Stimulated activated CD8-positive, alpha-beta memory T cell treated with anti-CD3 and anti-CD28 coated beads, Interleukin-15, amount 100 ng/mL, for 4 hours (primary cell): Measurements from ENCODE around the gene BAHCC1.

Experiments used
- DNase-seq, 2 donors: peaks; one replicate each; pipeline ENCODE4 v3.0.0-alpha.2; 2020; ENCODE audit warnings: low read depth in 2 of 2

Gene BAHCC1

DNA sequence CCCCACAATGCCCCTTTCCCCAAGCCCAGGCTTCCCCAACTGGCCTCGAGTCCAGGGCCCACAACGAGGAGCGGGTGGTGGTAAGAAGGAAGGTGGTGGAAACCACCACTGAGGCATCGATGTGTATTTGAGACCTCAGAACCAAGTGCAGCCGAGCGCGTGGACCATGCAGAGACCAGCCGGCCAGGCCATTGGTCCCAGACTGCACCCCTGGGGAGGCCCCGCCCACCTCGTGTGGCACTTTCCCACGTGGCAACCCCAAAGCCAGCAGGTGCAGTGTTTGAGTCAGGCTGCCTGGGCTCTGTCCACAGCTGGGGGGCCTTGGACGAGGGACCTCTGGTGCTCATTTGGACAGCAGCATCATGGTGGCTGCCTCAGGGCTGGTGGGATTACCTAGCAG is 28.1 kb upstream of the BAHCC1 start:
- DNase-seq, result no peak

DNA sequence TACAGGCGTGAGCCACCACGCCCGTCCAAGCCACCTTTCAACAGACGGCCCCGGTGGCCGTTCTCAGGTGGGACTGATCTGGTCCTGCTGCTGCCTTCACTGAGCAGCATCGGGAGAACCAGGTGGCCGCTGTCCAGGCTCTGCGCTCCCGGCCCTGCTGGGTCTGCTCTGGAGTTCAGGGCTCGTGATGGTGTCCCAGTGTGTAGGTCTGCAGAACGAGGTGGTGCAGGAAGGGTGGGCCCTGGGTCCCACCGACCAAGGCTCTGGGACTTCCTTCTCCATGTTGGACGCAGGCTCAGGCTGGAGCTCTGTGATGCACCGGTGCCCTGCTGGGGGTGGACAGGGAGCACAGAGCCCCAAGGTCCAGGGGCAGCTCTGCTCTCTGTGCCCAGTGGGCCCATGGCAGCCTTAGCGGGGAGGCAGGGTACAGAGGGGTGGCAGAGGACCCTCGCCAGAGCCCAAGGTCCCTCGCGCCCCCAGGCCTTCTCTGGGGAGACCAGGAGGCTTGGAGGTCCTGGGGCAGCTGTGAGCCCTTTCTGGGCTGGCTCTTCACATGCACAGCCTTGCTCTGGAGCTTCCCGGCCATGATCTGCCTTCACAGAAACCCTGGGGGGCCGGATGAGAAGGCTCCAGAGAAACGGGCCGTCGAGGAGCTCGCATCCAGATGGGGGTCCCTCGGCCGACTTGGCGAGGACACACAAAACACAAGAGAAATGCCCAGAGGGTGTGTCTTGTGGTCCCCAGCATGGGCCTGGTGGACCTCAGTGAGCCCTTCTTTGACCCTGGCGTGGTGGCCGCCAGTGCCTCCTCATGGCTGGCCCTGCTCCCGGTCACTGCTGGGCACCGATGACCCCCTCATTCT is 26.9 kb upstream of the BAHCC1 start:
- no peak for DNase-seq

DNA sequence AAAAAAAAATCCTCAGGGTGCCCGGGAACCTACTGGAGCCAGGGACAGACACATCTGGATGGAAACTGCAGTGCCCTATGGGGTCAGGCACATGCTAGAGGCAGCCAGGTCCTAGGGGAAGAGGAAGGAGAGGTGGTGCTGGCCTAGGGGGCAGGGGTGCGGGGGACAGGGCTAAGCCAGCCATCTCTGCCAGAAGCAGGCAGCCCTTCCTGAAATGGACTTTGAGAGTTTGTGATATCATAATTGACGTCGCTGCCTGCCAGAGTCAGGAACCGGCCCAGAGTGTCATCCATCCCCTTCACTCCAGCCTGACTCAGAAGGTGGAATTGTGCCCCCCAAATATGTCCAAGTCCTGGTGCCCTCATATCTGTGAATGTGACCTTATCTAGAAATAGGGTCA is 25.0 kb upstream of the BAHCC1 start:
- DNase-seq, result no peak

DNA sequence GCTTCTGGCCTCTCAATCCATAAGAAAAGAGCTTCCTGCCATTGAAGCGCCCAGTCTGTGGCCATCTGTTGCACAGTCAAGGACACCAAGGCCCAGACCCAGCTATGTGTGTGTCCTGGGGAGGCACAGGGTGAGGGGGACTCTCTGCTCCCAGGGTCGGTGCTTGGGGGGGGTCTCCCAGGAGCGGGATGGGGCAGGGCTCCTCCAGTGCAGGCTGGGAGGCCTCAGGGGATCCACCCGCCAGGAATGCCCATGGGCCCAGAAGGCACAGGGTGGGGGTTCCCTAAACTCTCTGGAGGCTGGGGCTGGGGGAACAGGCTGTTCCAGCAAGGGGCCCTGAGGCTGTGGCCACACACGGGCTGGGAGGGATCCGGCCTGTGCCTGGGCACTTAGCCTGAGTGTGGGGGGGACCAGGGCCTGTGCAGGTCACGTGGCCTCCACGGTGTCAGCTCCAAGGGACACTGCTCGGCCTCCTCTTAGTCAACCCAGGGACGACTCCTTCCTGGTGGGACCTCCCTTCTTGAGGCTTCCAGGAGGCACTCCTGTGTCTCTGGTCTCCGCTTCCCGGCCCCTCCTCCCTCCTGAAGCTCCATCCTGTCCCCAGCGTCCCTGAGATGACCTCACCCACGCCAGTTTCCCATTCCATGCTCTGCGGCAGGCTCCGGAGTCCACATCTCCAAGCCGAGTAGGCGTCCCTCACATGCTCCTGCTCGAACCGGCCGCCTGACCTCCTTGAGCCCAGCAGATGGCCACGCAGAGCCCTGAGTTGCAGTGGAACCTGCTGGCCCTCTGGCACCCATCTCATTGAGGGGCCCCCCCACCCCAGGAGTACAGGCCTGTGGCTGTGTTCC is 23.1 kb upstream of the BAHCC1 start:
- DNase-seq, result no peak

DNA sequence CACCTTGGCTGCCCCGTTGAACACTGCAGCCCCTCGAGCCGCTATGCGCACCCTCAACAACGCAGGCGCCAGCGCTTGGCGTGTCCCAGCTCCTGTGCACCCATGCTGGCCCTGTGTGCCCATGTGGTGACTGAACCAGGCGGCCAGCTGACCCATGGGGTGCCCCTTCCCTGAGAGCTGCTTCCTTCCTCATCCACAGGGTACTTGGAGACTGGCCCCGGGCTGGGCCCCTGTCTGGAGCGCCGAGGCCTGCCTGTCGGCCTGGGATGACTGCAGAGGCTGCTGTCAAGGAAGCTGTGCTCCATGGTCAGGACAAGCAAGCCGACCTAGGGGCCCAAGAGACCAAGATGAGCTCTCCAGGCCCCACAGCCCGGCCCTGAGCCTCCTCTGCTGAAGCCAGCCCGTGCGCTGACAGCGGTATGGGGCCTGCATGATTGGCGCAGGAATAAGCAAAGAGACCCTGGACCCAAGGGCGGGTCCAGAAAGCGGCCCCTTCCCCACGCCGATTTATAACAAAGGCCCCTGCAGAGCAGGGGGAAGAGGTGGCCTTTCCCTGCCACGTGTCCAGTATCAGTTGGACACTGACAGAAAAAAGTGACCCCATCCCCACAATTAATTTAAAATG is 21.6 kb upstream of the BAHCC1 start:
- no peak for DNase-seq

DNA sequence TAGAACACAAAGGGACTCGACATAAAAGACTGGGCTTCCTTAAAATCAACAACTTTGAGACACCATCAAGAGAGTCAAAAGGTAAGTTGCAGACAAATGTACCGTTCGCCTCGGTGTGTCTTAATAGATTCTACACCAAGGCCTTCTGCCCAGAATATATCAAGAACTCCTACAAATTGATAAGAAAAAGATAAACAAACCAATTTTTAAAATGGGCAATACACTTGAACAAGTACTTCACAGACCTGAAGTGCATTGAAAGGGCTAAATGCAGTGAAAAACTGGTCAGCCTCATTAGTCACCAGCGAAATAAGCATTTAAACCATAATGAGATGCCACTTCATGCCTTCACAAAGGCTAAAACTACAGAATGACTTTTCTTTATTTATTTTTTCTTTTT is 20.4 kb upstream of the BAHCC1 start:
- DNase-seq, result no peak

DNA sequence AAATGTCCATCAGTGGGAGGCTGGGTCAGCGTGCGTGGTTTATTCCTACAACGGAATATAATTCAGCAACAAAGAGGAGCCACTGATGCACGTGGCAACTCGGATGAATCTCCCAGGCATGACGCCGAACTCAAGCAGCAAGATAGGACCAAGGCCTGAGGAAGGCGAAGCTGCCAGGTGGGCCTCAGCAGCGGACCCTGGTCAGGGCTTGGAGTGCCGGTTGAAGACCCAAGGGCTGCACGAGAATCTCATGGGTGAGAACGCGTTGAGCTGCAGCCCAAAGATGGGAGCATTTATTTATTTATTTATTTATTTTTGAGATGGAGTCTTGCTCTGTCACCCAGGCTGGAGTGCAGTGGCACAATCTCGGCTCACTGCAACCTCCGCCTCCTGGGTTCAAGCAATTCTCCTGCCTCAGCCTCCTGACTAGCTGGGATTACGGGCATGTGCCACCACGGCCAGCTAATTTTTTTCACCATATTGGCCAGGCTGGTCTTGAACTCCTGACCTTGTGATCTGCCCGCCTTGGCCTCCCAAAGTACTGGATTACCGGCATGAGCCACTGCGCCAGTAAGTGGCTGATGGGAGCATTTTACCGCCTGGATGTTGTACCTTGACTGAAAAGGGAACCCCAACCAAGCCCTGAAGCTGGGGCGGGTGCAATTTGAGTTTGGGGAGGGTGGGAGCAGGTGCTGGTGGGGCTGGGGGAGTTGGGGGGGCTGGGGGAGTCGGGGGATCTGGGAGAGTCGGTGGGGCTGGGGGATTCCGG is 18.1 kb upstream of the BAHCC1 start:
- no peak for DNase-seq

DNA sequence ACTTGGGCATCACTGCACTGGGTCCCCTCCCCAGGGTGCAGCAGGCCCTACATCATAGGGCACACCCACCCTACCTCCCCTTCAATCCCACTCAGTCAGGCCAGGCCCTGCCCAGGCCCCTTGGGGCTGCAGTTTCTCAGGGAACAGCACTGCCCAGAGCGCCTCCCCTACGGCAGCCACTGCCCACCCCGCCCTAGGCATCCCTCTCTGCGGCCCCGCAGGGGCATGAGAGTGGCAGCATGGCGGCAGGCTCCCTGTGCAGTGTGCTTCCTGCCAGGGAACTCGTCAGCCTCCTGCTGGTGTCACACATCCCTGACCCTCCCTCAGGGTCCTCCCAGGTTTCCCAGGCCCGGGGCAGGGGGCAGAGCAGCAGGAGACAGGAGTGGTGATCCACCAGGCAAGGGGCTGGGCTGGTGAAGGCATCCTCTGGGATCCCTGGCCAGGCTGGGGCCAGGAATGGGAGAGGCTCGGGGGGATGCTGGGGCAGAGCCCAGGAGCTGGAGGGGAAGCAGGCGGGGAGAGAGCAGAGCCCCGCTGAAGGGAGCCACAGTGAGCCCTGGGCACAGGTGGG is 16.2 kb upstream of the BAHCC1 start:
- DNase-seq, result no peak

DNA sequence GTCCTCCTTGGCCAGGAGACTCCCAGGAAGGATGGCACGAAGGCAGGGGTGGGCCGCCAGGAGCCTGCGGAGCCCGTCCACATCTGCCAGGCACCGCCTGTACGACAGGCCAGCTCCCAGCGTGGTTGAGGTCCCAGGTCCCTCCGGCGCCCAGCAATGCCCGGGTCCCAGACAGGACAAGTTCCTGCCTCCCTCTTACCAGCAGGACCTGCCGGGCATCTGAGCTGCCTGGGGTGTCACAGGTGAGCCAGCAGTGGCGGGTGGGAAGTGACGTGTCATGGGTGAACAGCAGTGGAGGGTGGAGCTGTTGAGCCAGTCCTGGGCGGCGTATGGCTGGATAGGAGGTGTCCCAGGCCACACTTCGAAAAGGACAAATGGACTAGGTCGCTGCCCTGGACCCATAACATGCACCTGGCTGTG is 15.7 kb upstream of the BAHCC1 start:
- DNase-seq, result no peak

DNA sequence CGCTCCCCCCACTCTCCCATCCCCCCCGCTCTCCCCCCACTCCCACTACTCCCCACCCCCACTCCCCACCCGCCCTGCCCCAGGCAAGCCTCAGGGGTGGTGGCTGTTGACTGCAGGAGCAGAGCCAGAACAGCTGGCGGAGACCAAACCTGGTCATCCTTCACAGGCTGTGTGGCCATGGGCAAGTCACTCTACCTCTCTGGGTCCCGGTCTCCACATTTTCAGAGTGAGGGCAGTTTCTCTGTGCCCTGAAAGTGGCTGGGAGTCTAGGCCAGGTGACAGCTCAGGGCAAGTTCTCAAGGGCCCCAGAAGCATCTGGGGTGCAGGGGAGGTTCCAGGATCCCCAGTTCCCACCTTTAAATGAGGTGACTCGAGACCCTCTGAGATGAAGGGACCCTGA is 15.1 kb upstream of the BAHCC1 start:
- DNase-seq, result no peak

DNA sequence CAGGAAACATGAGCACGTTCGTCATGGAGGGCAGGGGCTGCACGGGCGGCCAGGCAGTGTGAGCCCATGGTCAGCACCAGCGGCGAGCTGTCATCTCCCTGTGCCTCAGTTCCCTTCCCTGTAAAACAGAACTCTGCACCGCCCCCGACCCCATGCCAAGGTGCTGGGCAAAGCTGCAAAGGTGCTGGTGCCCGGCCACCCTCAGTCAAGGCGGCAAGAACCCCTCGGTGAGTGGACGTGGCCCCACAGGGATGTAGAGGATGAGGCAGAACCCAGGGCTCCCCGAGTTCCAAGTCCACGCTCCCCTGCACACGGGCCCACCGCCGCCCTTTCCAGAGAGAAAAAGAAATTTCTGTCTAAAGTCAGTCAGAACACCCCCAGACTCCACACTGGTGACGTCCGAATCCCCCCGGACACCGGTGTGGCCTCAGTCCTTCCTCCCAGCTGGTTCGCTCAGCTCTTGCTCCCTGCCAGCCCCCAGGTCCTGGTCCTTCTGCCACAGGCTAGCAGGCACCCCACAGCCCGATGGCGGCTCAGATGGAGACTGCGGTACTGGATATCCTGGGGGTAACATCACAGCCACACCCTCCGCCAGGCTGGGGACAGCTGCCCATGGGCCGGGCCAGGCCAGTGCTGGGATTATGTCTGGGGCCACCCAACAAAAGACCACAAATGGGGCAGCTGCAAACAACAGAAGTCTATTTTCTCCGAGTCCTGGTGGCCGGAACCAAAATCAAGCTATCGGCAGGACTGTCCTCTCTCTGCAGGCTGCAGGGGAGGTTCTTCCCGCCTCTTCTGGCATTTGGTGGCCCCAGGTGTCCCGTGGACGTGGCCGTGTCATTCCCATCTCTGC is 14.4 kb upstream of the BAHCC1 start:
- no peak for DNase-seq

DNA sequence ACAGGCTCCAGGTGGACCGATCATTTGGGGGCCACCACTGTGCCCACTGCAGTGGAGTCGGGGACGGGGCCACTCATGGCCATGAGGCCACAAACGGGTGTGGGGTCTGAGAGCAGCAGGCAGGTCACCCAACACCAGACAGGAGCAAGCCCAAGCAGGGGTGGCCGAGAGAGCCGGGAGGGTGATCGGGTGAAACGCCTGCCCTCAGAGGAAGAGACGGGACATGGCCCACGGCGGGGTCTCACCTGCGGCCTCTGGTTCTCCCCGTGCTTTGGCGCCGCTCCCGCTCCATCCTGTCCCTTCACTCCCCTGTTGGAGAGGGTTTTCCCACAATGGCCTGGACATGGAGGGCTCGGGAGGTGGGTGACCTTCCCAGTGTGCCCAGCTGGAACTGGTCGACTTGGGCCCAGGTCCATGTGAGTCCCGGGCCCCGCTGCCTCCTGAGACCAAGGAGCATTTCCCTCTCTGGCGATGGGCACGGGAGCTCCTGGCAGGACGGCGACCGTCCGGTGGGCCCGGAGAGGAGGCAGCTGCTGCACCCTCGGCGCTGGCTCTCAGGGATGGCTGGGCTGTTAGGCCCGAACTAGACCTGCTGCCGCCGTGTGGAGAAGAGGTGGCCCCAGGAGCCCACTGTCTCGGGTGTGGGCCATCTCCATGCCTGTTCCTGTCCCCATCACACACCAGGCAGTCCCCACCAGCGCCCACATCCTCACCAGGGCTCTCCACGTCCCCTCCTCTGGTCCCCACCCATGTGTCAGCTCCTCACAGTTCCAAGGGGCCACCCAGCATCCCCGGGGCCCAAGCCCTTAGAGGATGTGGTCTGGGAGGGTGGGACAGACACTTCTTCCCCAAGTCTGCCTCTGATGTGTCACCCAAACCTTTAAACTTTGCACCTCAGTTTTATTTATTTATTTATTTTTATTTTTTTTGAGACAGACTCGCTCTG is 13.4 kb upstream of the BAHCC1 start:
- DNase-seq, result no peak

DNA sequence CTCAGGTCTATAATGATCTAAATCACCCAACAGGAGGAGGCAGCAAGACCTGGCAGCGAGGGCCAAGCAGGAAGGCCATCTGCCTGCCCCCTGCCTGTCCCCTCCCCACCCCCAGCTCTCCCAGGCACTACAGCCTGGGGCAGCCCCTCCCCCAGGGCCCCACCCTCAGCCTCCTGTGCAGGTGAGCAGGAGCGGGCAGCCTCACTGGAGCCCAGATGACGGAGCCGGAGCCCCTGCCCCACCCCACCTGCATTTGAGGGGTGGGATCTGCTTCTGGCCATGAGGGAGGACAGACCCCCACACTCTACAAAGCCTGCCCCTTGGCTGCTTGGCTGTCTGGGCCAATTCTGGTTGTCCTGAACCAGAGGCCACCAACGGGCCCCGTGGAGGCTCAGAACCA is 12.4 kb upstream of the BAHCC1 start:
- DNase-seq, result no peak

DNA sequence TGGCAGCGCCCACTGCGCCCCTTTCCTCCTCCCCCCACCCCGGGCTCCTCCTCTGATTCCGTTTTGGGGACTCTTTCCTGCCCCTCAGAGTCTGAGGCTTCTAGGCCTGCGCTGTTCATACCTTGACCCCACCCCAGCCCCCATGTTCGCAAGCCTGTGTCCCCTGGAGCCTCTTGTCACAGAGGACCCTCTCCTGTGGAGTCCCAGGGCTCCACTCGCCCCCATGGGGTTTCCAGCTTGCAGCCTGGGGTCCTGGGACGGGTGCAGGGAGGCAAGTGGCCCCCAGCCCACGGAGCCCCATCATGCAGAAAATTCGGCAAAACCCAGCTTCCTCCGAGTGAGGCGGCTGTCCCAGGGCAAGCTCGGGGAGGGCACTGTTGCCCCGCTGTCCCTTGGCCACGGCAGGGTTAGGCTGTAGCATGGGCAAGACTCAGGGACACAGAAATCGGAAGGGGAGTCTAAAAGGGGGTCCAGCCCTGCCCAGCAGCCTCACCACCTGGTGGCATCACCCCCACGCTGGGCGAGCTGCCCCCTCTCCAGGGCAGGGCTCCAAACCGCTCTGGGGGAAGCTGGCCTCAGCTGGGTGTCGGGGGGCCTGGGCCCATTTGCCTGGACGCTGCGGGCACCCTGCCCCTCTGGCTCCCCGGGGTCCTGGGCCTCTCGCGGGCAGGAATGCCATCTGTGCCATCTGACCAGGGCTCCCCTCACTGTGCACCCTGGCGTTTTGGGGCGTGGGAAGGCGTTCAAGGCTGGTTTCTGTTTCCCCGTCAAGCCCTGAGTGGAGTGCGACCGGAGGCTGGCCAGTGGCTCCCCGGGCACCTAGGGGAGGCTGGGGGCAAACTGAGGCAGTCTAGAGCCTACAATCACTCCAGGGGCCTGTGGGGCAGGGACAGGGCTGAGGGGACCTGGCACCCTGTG is 11.5 kb upstream of the BAHCC1 start:
- no peak for DNase-seq

DNA sequence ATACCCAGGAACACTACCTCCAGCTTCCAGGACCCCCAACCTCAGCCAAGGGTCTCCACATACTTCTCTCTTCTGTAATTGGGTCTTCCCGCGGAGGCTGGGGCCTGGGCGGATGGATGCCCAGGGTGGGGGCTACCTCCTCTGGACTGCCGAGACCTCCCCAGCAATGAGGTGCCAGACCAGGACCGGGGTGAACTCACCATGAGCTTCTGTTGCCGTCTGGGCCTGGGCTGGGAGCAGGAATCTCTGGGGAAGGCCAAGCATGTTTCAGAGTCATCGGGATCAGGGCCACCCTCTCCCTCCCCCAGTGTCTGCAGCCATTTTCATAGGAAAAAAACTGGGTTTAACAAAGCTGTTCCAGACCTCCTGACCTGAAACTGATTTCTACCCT is 10.3 kb upstream of the BAHCC1 start:
- DNase-seq, result no peak

DNA sequence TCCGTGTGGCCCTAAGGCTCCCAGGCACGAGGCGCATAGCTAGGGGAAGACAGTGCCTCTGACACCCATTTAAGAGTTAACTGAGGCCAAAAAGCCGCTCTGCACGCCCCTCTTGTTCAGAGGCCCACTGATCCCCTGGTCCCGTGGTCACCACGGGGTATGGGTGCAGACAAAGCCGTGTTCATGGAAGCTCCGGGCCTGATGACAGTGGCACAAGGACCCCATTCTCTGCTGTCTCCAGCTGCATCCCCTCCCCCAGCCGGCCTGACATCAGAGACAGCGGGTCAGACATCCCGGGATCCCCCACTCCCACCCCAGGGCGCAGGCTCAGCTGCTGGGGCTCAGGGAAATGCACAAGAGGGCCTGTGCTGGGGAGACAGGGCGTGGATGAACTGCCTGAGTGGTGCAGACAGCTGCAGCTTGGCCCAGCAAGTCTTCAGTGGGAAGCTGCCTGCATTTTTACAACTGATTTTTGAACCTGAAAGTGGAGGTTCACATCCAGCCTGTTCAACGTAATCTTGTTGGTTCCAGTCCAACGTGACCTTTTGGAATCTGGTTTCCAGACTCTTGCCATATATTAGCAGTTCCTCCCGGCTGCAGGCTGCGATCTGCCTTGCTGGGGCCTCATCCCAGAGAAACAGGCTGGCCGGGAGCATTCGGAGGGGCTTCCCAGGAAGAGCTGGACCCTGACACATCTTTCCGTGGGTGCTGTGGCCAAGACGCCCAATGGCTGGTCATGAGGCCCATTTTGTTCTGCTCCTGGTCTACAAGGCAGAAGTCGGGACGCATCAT is 9.7 kb upstream of the BAHCC1 start:
- DNase-seq, result no peak

DNA sequence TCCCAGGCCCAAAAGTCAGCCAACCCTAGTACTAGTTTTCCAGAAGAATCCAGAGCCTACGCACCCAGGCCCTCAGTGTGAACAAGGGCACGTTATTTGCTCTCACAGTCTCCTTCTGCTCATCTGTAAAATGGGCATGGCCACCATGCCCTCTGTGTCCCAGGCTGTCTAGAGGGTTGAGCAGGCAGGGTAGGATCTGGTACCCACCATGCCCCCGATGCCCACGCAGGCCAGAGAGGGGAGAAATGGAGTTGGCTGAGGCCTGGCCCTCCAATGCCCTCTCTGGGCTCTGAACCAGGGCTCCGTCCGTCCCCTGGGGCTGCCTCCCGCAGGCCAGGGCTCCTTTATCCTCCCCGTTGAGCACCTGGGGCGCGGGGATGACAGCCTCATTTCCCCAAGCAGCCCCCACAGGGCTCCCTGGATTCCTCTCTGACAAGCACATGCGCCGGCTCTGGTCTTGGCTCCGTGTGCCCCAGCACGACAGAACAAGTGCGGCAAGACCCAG is 9.1 kb upstream of the BAHCC1 start:
- no peak for DNase-seq
